ENCODE data around the gene ZNF699.

DNA sequence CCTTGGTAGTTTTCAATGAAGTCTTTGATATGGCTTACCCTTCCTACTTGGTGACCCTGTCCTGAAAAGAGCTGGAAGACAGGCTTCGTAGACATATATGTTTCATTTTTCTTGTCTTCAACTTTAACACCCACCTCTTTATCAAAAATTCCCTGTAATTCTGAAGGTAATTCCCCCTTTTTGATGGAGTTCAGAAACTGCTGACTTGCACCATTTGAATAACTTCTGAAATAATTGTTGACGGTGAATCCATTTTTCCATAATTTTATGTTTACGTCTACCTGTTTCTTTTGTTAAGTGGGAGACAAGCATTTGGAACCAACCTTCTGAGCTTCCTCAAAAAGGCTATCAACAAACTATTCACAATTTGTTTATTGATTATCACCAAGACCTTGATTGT is 38.6 kb upstream of the ZNF699 start:
- TF ChIP-seq, protein P1, sequence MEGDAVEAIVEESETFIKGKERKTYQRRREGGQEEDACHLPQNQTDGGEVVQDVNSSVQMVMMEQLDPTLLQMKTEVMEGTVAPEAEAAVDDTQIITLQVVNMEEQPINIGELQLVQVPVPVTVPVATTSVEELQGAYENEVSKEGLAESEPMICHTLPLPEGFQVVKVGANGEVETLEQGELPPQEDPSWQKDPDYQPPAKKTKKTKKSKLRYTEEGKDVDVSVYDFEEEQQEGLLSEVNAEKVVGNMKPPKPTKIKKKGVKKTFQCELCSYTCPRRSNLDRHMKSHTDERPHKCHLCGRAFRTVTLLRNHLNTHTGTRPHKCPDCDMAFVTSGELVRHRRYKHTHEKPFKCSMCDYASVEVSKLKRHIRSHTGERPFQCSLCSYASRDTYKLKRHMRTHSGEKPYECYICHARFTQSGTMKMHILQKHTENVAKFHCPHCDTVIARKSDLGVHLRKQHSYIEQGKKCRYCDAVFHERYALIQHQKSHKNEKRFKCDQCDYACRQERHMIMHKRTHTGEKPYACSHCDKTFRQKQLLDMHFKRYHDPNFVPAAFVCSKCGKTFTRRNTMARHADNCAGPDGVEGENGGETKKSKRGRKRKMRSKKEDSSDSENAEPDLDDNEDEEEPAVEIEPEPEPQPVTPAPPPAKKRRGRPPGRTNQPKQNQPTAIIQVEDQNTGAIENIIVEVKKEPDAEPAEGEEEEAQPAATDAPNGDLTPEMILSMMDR (IDR thresholded peaks at IDR 0.05), result no peak
- TF ChIP-seq POLR2A (IDR thresholded peaks at IDR 0.05), result no peak
